SW480 (cell line): ENCODE results near the gene NEURL1B.
"Not testable (repeated sequence)": the region's sequence is repeated elsewhere in the genome, so short reads cannot be mapped to it uniquely, and the experiment has no call there.

Experiments
- DNase-seq: peaks from one replicate; pipeline ENCODE4 v3.0.0-alpha.2; 2016; ENCODE audit warnings: low spot score

Gene NEURL1B, protein sequence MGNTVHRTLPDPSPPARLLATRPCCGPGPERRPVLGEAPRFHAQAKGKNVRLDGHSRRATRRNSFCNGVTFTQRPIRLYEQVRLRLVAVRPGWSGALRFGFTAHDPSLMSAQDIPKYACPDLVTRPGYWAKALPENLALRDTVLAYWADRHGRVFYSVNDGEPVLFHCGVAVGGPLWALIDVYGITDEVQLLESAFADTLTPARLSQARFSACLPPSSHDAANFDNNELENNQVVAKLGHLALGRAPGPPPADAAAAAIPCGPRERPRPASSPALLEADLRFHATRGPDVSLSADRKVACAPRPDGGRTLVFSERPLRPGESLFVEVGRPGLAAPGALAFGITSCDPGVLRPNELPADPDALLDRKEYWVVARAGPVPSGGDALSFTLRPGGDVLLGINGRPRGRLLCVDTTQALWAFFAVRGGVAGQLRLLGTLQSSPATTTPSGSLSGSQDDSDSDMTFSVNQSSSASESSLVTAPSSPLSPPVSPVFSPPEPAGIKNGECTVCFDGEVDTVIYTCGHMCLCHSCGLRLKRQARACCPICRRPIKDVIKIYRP

DNA sequence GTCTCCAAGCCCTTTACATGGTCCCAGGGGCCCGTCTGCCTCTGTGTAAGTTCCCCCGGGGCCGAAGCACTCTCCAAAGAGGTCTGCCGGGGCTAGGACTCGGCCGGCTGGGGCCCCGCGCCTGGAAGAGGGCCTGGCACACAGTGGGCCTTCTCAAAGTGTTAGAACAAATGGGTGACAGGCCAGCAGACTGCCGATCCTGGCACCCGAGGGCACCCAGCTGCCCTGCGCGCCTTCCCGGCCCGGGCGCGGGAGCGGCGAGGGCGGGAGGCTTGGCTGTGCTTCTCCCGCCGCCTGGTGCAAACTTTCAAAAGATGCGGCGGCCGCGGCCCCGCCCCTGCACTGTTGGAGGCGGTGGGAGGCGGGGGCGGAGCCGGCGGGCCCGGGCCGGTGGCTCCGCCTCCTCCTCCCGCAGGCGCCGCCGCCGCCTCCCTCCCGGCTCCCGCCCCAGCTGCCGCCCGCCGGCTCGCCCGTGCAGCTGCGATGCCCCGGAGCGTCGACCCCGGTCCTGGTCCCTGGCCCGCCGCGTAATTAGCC, at the start of gene NEURL1B:
Gene NEURL1B, plus strand, starts transcription at position 442 of the 537 bp plus-strand sequence. CDS start 144 bp downstream, outside the sequence.
- peak; percentile 71 for DNase-seq

DNA sequence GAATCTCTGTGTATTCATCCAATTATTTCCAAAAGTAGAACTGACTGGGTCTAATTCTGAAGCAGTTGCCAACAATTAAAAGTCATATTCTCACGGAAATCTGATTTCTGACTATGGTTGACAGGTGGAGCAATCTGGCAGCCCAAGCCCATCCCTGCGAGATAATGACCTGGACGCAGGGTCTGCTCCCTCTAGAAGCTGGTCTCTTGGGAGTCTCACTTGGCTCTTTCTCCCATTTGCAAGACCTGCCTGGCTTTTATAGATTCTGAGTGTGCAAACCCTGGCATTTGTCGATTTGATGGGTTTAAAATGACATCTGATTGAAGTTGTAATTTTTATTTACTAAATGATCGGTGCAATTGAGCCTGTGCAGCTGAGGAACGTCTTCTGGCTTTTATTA, 49.4 kb upstream of the NEURL1B start:
- DNase-seq, result no peak

DNA sequence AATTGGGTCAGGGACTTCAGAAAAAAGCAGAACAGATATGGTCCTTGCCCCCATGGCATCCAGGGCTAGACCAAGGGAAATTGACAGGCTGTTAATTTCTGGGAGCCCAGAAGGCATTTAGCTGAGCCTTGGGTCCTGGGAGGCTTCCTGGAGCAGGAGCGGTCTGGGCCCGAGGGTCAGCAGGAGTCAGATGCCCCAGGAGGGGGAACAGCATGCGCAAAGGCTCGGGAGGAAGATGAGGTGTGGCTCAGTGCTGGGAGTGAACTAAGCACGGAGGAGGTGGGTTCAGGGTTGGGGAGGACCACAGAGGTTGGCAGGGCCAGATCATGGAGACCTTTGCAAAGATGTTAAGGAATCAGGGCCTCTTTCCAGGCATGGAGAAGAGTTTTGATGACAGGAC, 48.2 kb upstream of the NEURL1B start:
- DNase-seq, result no peak

DNA sequence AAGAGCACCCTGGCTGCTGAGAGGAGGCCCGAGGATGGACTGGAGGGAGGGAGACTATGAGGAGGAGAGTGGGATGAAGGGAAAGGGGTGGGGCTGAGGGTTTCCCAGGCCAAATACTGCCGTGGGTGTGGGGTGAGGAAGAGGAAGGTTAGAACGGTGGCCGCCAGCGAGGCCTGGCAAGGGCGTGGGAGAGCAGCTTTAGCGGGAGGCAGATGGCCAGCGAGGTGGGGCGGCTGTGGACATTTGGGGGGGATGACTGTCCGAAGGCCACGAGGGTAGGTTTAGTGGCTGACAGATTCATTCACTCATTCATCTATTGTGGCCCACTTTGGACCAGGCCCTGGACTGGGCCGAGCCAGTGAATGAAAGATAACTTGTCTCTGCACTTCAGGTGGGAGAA, 47.8 kb upstream of the NEURL1B start:
- DNase-seq, result no peak

DNA sequence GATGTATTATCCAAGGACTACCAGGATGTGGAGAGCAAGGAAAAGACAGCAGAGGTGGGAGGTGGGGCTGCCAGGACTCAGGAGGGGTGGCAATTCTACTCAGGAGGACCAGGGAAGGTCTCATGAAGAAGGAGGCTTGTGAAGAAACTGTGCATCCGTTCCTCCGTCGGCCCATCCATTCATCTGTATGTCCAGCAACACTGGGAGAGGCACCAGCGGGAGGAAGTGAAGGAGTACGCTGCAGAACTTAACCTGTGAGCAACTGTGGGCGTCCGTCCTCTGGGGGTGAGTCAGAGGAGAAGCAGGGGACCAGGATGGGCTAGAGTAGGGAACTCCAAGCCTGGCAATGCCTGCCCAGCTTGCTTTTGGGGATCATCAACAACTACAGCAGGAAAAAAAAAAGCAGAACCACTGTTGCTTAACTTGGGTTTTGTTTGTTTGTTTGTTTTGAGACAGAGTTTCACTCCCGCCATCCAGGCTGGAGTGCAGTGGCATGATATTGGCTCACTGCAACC, 47.3 kb upstream of the NEURL1B start:
- no peak for DNase-seq

DNA sequence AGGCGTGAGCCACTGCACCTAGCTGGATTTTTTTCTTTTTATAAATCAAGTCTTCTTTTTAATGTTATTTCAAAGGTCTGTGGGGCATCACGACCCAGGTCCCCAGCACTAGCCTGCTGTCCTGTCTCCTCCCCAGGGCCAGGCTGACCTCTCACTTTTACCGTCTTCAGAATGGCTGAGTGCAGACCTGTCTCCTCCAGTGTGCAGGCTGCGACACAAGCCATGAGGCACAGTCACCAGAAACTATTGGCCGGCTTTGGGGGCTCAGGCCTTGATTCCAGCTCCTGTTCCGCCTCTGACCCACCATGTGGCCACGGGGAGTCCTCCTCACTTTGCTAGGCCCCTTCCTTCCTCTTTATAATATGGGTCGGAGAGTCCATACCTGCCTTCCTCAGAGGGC, 46.6 kb upstream of the NEURL1B start:
- no peak for DNase-seq

DNA sequence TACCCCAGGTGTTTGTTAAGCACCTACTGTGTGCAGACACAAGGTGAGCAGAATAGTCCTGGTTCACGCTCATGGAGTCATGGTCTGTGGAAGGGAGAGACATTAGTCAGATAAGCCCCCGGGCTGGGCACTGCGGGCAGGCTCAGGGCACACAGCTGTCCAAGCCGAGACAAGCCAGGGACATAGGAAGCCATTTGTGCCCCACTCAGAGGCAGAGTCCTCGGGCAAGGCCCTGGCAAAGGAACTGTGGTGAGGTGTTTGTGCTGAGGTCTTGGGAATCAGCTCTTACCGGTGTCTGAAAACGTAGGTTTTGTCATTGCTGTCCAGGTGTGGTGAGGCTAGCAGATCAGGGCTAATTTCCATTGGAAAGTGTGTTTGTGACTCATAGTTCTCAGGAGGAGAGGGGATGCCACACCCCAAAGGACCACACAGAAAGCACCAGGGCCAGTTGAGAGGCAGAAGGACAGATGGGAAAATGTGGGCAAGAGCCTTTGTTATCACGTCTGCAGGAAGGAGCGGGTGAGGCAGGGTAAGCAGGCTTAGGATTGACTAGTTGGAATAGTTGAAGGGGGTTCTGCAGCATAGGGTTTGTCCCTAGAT, 46.1 kb upstream of the NEURL1B start:
- peak; percentile 65 for DNase-seq

DNA sequence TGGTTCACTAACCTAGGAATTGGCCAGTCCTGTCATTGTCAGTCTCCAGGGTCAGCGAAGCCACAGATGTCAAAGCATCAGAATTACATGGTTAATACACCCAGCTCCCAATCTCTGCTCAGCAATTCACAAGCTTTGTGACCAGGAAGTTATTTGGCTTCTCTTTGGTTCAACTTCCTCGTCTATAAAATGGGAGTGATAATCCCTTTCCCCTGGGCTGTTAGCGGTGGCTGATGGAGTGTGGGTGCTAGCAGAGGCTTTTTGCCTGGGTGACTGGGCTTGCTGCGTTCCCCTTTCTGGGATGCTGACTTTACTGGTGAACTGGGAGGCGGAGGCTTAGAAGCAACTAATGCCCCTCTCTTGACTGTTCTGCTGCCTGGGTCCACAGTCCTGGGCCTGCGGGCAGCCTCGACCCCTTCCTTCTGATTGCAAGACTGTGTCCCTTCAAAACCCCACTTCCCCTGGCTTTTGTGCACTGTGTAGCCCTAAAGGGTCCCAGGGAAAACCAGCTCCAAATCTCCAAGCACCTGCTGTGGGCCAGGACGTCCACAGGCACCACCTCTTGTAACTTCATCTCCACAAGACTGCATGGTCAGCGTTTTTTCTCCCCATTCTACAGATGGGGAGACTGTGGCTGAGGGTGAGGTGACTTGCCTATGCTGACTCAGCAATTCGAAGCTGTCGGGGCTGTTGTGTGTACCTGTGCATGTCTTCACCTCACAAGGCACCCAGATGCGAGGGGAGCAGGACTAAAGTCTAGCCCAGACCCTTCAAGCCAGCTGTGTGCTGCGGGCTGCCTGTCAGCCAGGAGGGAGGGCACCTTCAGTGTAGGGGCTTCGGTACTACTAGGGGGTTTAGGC, 45.2 kb upstream of the NEURL1B start:
- no peak for DNase-seq

DNA sequence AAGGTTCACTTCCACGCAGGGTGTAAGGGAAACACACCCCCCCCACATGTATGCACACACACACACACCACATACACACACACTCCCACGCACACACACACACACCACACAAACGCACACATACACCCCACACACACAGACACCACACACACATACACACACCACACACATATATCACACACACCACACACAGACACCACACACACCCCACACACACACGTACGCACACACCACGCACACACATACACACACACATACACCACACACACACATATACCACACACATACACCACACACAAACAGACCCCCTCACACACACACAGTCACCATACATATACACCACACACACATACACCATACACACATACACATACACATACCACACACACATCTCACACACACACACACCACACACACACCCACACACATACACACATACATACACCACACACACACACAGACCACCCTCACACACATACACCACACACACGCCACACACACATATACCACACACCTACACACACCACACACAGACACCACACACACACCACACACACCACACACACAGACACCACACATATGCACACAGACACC, 44.3 kb upstream of the NEURL1B start:
- DNase-seq, result no peak

DNA sequence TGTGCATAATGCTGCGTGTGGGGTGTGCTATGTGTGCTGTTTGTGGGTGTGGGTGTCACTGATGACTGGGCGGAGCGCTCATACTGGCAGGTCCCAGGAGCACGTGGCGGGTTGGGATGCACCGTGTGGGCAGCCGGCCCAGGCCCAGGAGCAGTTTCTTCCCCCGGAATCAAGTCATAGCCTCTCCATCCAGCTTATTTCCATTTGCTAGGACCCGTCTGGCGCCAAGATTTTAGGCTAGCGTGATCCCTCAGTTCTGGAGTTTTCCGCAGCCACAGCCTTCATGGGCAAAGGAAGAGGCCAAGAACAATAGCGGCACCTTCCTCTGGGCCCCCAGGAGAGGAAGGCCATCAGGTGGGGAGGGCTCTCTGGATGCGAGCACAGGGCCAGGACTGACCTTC, 43.3 kb upstream of the NEURL1B start:
- DNase-seq, result no peak

DNA sequence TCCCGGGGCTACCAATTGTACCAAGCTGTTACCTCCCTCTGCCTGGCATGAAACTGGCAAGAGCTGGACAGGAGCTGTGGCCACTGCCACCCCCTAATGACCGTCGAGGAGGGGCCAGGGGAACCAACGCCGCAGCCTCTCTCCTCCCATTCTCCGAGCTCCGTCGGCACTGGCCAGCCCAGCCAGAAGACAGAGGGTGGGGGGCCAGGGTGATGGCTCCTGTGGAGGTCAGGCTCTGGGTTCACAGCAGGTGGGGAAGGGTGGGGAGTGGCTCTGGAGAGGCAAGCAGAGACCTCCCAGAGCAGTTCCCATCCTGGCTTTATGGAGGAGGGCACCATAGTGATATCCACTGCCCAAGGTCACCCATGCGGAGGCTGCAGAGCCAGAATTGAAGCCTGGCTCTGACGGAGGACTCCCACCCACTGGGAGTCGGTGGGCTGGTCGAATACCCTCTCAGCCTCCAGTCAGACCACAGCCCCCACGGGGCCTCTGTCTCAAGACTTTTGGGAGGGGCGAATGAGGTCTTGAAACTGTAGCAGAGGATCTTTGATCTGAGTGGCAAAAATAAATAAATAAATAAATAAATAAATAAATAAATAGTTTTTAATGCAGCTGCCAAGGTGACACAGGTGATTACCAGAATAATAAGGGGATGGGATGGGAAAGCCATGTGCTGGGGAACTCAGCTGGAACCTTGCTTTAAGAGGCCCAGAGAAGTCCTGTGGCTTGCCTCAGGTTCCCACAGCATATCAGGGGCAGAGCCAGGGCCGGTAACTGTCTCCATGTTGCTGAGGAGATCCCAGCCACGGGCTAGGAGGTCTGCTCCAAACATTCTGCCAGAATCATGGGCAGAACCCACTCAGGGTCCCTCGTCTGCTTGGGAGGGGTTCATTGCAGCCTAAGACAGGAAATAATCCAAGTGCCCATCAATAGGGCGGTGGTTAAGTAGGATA, 42.5 kb upstream of the NEURL1B start:
- no peak for DNase-seq

DNA sequence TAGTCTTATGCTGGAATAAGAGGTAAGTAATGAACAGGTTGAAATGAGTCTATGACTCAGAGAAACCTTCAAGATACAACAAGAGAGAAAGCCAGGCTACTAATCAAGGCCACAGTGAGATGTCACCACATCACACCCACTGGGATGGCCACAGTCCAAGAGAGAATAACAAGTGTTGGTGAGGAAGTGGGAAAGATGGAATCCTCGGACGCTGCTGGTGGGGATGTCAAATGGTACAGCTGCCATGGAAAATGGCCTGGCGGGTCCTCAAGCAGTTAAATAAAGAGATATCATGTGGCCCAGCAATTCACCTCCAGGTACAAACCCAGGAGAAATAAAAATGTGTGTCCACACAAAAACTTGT, 41.9 kb upstream of the NEURL1B start:
- DNase-seq, result no peak

DNA sequence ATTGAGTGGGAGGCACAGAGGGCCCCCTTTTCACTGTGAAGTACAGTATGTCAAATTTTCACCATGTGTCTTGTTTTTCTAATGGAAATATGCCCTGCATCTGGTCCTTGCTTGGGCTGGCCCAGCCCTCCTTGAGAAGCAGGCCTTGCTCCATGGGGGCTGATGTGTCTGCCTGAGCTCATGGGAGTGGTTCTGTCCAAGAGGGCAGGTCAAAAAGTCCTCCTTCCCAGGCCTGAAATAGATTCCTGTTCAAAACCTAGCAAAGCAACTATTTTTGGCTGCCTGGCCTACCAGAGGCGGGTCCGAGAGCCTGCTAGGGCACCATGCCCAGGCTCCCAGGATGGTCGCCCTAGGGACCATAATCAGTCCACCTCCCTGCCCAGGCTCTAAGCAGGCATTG, 40.5 kb upstream of the NEURL1B start:
- DNase-seq, result no peak

DNA sequence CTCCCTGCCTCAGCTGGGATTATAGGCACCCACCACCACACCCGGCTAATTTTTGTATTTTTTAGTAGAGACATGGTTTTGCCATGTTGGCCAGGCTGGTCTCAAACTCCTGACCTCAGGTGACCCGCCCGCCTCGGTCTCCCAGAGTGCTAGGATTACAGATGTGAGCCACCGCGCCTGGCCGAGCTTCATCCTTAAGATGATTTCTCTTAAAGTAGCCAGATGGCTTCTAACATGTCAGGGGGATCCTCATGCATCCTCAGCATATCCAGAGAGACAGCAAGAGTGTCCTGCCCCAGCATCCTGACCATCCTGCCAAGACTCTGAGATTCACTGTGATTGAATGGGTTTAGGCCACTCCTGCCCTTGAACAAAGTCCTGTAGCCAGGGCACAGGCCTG, 39.5 kb upstream of the NEURL1B start:
- DNase-seq, result not testable (repeated sequence)

DNA sequence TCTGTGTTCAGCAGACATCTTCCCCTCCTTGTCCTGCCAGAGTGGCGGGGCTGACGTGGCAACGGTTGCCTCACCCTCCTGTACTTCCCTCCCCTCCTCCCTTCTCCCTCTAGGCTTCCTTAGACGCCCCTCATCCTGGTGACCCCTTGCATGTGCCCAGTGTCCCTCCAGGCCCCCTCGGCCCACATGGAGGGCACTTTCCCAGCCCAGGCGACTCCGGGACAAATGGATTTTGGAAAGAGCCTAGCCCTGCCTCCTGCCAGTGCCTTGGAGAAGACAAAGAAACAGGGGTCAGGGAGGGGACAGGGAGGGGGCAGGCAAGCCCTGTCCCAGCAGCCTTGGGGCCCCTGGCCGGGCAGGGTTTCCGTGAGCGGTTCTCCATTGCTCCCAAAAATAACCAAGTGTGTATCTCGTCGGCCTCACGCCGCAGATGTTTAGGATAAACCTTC, 38.3 kb upstream of the NEURL1B start:
- DNase-seq, result no peak

DNA sequence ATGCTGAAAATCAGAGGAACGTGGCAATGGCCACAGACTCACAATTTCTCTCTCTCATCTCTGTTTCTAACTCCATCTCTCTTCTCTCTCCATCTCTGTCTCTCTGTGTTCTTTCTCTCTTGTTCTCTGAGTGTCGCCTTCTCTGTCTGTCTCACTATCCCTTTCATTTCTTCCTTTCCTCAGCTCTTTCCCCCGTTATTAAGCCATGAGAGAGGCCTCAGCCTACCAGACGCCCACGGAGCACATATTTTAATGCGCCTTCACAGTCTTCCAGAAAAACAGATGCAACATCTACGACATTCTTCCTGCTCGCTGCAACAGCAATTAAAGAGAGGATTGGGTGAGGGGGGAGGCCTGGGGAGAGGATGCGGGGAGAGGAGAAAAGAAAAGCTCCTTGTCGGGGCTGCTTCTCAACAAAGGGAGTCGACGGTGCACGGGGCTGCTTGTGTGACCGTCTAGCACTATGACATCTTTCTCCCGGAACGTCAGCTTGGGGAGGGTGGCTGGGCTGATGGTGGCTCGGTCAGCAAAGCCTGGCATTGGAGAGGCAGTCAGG, 37.7 kb upstream of the NEURL1B start:
- DNase-seq, result no peak

DNA sequence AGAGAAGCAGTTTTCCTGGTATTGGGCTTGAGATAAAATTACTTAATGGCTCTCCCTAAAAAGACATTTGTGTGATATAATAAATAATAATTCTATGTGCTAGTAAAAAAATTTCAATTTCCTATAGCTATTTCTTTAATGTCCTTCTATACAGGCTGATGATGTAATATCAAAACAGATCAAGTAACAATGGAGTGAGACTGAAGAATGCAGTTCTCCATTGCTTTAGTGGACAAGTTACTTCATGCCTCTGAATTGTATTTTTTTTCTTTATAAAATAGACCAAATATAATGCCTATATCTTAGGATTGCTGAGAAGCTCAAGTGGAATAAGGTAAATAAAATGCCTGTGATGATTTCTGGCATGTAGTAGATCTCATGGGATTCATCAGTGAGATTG, 35.6 kb upstream of the NEURL1B start:
- DNase-seq, result no peak

DNA sequence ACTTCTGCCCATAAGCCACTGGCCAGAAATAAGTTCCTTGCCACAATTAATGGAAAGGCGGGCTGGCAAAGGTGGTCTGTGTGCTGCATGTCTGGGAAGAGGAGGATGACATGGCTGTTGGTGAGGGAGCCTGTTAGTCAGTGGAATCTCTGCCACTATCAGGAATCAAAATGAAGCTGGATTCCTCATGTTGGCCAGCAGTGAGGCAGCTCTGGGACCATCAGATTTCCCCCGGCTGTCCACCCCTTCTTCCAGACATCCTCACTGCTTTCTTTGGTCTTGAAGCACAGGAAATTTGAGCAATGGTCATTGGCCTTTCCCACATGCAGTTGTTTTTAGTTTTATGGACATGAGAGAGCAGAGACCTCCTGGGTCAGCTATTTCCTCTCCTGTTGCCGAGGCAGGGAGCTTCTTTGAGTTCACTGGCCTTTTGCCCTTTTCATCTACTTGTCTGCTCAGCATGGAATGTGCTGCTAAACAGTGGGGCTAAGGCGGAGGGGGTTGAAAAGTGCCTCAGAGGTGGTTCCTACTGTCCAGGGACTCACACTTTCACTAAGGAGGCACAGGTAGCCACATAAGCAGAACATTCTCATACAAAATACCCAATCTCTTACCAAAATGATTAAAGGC, 34.8 kb upstream of the NEURL1B start:
- DNase-seq, result no peak

DNA sequence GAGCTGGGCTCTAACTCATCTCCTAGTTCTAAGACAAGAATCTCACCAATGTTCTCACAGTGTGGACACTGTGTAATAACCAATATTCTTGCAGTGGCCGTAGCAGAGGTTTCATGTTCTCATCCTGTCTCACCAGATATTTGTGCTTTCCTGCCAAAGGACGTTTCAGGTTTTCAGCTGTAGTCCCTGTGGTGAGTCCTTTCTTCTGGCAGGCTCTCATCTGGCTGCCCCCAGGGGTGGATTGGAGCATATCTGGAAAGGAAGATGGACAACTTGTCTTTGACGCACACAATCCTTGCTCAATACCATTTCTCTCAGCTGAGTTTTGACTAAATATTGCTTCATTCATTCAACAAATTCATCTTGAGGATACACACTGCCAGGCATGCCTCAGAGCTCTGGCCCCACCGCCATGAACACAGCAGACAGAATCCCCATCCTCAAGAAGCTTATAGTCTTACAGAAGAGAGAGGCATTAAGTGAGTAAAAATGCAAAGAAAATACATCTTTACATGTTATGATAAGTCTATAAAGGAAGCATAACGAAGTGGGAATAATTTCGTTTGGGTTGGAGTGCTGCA, 33.8 kb upstream of the NEURL1B start:
- DNase-seq, result no peak
